PFSK-1 (cell line): Measurements from ENCODE around the gene DOHH.

ENCODE experiments used
- FOXP2 ChIP-seq: optimal IDR thresholded peaks from 2 replicates; pipeline ENCODE3; 2011; ENCODE audit warnings: borderline replicate concordance, control low read depth, inconsistent platforms; ENCODE audit not compliant: insufficient read depth; ENCODE audit errors: extremely low read length, extremely low read depth
- POLR2AphosphoS5 ChIP-seq: IDR thresholded peaks from 2 replicates; pipeline ENCODE4 v1.6.1; 2012; ENCODE audit warnings: low read depth, mild to moderate bottlenecking, control low read depth, low read length, moderate library complexity
- REST ChIP-seq, 2 experiments: IDR thresholded peaks; 2 replicates each; pipeline versions ENCODE4 v1.6.1 to v1.8.0; 2011 to 2012; ENCODE audit warnings: low read depth in 2 of 2, low read length in 2 of 2, control low read depth in 1 of 2, inconsistent platforms in 1 of 2, mild to moderate bottlenecking in 1 of 2, moderate library complexity in 1 of 2; ENCODE audit not compliant: insufficient read depth in 1 of 2
- SIN3A ChIP-seq: IDR thresholded peaks from 2 replicates; pipeline ENCODE4 v1.6.1; 2012; ENCODE audit warnings: mild to moderate bottlenecking, low read length, moderate library complexity, borderline replicate concordance; ENCODE audit not compliant: insufficient read depth
- TAF1 ChIP-seq: IDR thresholded peaks from 2 replicates; pipeline ENCODE4 v1.6.1; 2012; ENCODE audit warnings: low read length, control low read depth, borderline replicate concordance; ENCODE audit not compliant: insufficient read depth

Gene DOHH

GRCh38 chr19:3546119-3546518 lies 45.6 kb upstream of the DOHH start:
- TF ChIP-seq POLR2AphosphoS5 = no peak
- no peak for TF ChIP-seq SIN3A

GRCh38 chr19:3545669-3546034 lies 45.2 kb upstream of the DOHH start:
- TF ChIP-seq TAF1 (no peak), REST (IDR thresholded peaks at IDR 0.05; ENCODE audit: insufficient read depth in 1 of 2, low read depth in 2 of 2, low read length in 2 of 2) (0 out of 4 replicates have a peak, but pooled peaks of 1 of the 2 experiments have one; percentile 15), FOXP2 (no peak)

DNA sequence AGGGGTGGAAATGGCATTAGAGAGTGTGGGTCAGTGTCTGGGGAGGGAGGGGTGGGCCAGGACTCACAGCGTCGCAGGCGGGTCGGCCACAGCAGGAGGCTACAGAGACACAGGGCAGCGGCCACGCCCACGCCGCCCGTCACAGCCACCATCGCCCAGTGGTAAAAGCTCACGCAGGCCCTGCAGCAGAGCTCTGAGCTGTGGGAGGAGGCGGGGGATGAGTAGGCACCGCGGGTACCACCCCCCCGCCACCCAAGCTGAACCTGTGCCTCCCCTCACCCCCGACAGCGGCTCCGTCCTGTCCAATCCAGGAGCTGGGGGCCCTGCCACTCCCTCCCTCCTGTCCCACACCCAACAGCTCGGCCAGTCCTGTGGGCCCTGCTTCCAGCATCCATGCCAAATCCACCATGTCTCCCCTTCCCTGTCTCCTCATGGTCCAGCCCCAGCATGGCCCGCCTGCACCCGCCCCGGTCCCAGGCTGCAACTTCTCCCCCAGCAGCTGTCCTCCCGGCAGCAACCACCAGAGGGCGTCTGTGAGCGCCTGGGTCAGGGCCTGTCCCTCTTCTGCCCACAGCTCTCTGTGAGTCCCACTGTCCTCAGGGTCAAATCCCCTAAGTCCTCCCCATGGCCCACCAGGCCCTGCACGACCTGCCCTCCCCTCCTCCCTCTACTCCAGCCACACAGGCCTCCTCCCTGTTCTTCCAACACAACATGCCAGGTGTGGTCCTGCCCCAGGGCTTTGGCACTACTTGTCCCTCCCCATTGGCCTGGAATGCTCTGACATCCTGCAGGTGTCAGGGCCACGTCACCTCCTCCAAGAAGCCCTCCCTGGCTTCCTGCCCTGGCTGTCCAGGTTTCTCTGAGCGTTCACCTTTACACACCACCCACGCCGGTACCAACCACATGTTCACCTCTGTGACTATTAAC lies 44.5 kb upstream of the DOHH start:
- TF ChIP-seq FOXP2 = no peak
- TF ChIP-seq SIN3A = no peak
- TF ChIP-seq REST (IDR thresholded peaks at IDR 0.05; ENCODE audit: insufficient read depth in 1 of 2, low read depth in 2 of 2, low read length in 2 of 2) = no peak
- TF ChIP-seq POLR2AphosphoS5 = no peak
- TF ChIP-seq TAF1 = no peak

- TF ChIP-seq POLR2AphosphoS5 (no peak; the same call in 1 of the 2 replicates), TAF1 (no peak), FOXP2 (no peak), SIN3A (no peak), REST (IDR thresholded peaks at IDR 0.05; ENCODE audit: insufficient read depth in 1 of 2, low read depth in 2 of 2, low read length in 2 of 2) (no peak)
These were observed 43.5 kb upstream of the DOHH start for GRCh38 chr19:3544058-3544376.

- TF ChIP-seq FOXP2 (no peak), REST (IDR thresholded peaks at IDR 0.05; ENCODE audit: insufficient read depth in 1 of 2, low read depth in 2 of 2, low read length in 2 of 2) (no peak), POLR2AphosphoS5 (no peak; the same call in 1 of the 2 replicates), SIN3A (no peak), TAF1 (no peak)
These were observed 42.9 kb upstream of the DOHH start for GRCh38 chr19:3543150-3544057.
